ENCODE data around the gene BGLAP.

Gene BGLAP

DNA sequence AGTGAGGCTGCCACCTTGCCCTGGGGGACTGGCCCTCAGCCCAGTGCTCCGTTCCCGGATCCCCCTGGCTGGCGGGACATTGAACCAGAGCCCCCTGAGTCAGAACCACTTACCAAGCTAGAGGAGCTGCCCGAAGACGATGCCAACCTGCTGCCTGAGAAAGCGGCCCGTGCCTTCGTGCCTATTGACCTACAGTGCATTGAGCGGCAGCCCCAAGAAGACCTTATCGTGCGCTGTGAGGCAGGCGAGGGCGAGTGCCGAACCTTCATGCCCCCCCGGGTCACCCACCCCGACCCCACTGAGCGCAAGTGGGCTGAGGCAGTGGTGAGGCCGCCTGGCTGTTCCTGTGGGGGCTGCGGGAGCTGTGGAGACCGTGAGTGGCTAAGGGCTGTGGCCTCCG is 43.5 kb downstream of the BGLAP start:
- no peak for DNase-seq (ENCODE audit: low read depth, low spot score)
- CTCF ChIA-PET = interaction anchor here (1.2 to 1.6 kb wide), 3 partner anchors 34 to 60 kb away, joined by 3 to 4 read pairs (median 3); no protein-coding TSS in a partner anchor
- H3K4me3 ChIP-seq (ENCODE audit: low read depth, low read length) = no peak overlapping the region
- TF ChIP-seq, protein P1, sequence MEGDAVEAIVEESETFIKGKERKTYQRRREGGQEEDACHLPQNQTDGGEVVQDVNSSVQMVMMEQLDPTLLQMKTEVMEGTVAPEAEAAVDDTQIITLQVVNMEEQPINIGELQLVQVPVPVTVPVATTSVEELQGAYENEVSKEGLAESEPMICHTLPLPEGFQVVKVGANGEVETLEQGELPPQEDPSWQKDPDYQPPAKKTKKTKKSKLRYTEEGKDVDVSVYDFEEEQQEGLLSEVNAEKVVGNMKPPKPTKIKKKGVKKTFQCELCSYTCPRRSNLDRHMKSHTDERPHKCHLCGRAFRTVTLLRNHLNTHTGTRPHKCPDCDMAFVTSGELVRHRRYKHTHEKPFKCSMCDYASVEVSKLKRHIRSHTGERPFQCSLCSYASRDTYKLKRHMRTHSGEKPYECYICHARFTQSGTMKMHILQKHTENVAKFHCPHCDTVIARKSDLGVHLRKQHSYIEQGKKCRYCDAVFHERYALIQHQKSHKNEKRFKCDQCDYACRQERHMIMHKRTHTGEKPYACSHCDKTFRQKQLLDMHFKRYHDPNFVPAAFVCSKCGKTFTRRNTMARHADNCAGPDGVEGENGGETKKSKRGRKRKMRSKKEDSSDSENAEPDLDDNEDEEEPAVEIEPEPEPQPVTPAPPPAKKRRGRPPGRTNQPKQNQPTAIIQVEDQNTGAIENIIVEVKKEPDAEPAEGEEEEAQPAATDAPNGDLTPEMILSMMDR (IDR thresholded peaks at IDR 0.05; ENCODE audit: insufficient read depth, low read length, missing control alignments) = no peak
- POLR2A ChIA-PET = interaction anchor here (0.6 to 1.2 kb wide), 3 partner anchors 10 to 68 kb away, joined by 4 to 6 read pairs (median 4); no protein-coding TSS in a partner anchor

DNA sequence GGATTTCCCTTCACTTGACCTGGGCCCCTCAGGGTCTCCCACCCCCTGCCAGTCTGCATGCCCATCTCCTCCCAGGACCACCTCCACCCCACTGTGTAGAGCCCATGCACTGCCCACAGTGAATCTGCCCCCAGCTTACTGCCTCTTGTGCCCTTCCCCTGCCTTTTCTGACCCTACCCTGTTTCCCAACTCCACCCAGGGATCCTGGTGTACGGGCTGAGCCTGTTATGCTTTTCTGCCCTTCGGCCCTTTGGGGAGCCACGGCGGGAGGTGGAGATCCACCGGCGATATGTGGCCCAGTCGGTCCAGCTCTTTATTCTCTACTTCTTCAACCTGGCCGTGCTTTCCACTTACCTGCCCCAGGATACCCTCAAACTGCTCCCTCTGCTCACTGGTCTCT is 44.1 kb downstream of the BGLAP start:
- no peak overlapping the region for H3K4me3 ChIP-seq (ENCODE audit: low read depth, low read length)
- POLR2A ChIA-PET = interaction anchor here (0.6 to 1.2 kb wide), 2 partner anchors 11 to 69 kb away, joined by 4 to 6 read pairs; no protein-coding TSS in a partner anchor
- DNase-seq (ENCODE audit: low read depth, low spot score) = no peak
- TF ChIP-seq, protein P1 (IDR thresholded peaks at IDR 0.05; ENCODE audit: insufficient read depth, low read length, missing control alignments) = no peak
- CTCF ChIA-PET = interaction anchor here (1.2 to 1.6 kb wide), 3 partner anchors 33 to 61 kb away, joined by 3 to 4 read pairs (median 3); no protein-coding TSS in a partner anchor

DNA sequence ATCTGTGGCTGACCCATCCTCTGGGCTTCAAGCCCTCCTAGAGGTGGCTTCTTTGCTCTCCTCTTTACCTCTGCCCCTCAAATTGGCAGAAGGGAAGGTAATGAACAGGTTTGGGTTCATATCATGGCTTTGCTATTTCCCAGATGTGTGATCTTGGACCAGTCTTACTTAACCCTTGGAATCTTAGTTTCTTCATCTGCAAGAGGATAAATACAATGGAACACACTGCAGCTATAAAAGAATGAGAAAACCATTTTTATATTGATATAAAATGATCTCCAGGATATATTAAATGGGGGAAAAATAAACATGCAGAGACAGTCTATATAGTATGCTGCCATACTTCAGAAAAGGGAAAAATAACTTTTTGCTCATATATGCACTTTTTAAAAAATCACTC is 47.9 kb downstream of the BGLAP start:
- no peak for DNase-seq (ENCODE audit: low read depth, low spot score)
- ChIA-PET CTCF (interaction anchor here (0.9 kb wide), 1 partner anchor 70 kb away, joined by 4 read pairs; no protein-coding TSS in a partner anchor), POLR2A (interaction anchor here (0.6 to 1.1 kb wide), 2 partner anchors 9 to 14 kb away, joined by 3 read pairs; no protein-coding TSS in a partner anchor)
- H3K4me3 ChIP-seq (ENCODE audit: low read depth, low read length) = no peak overlapping the region
- TF ChIP-seq, protein P1 (IDR thresholded peaks at IDR 0.05; ENCODE audit: insufficient read depth, low read length, missing control alignments) = no peak

DNA sequence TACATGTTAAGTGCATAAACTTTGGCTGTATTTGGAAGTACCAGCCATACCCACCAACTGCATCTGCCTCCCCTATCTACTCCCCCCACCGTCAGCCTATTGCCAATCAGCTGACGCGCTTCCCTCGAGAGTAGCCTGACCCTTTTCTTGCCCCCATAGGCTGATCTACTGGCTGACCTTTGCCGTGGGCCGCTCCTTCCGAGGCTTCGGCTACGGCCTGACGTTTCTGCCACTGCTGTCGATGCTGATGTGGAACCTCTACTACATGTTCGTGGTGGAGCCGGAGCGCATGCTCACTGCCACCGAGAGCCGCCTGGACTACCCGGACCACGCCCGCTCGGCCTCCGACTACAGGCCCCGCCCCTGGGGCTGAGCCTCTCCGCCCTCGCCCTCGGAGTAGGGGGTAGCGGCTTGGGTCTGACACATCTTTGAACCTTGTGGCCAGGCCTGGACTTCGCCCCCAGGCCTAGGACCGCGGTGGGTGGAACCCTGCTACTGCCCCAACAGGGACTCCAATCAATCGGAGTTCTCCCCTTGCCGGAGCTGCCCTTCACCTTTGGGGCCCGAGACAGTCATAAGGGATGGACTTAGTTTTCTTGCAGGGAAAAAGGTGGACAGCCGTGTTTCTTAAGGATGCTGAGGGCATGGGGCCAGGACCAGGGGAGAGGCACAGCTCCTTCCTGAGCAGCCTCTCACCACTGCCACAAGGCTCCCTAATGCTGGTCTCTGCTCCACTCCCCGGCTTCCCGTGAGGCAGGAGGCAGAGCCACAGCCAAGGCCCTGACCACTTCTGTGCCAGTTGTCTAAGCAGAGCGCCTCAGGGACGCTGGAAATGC is 49.5 kb downstream of the BGLAP start:
- H3K4me3 ChIP-seq (ENCODE audit: low read depth, low read length) = peak overlapping the region; percentile 70
- TF ChIP-seq, protein P1 (IDR thresholded peaks at IDR 0.05; ENCODE audit: insufficient read depth, low read length, missing control alignments) = no peak
- POLR2A ChIA-PET = interaction anchor here (1.8 kb wide), 1 partner anchor 8 kb away, joined by 8 read pairs; the partner anchor contains the start of gene SMG5
- DNase-seq (ENCODE audit: low read depth, low spot score) = no peak
- CTCF ChIA-PET = no interaction called here
